ENCODE results near the gene VAV3. TPM values are rescaled to one million over a fixed set of nuclear protein-coding genes. Genes with fewer than 3 reads are reported as not detected.
A peak's percentile ranks its signal among the peaks of the same experiment; 100 is the strongest.

Gene VAV3
- total RNA-seq, 2 experiments from 2014 or later: 2.3 to 8.3 TPM

GRCh38 chr1:107795441-107795840, 169.5 kb downstream of the VAV3 start:
- peak overlapping the region; percentile 39 for H3K4me3 ChIP-seq (ENCODE audit: low read depth, low read length, poor library complexity, severe bottlenecking)
- H4K20me1 ChIP-seq (ENCODE audit: insufficient read depth, low read length): no peaks in the 10 kb centered on the region
- peak overlapping the region; percentile 68 for H3K27ac ChIP-seq (ENCODE audit: low read depth, low read length, poor library complexity, severe bottlenecking)
- intact Hi-C loops (cut with micrococcal nuclease; ENCODE audit: unreplicated experiment): no loop called here
- TF ChIP-seq, protein P1, sequence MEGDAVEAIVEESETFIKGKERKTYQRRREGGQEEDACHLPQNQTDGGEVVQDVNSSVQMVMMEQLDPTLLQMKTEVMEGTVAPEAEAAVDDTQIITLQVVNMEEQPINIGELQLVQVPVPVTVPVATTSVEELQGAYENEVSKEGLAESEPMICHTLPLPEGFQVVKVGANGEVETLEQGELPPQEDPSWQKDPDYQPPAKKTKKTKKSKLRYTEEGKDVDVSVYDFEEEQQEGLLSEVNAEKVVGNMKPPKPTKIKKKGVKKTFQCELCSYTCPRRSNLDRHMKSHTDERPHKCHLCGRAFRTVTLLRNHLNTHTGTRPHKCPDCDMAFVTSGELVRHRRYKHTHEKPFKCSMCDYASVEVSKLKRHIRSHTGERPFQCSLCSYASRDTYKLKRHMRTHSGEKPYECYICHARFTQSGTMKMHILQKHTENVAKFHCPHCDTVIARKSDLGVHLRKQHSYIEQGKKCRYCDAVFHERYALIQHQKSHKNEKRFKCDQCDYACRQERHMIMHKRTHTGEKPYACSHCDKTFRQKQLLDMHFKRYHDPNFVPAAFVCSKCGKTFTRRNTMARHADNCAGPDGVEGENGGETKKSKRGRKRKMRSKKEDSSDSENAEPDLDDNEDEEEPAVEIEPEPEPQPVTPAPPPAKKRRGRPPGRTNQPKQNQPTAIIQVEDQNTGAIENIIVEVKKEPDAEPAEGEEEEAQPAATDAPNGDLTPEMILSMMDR (conservative IDR thresholded peaks at IDR 0.05; ENCODE audit: low read length): no peak
- no peak for TF ChIP-seq EZH2phosphoT487 (IDR thresholded peaks at IDR 0.05; ENCODE audit: borderline replicate concordance, low read depth, low read length)
- ChIA-PET POLR2A (interaction anchor here (0.6 to 2.9 kb wide), 18 partner anchors 7 to 885 kb away, joined by 3 to 17 read pairs (median 4); no protein-coding TSS in a partner anchor), CTCF (ENCODE audit: unreplicated experiment) (interaction anchor here (0.7 to 1.0 kb wide), 4 partner anchors 49 to 252 kb away, joined by 3 to 4 read pairs (median 3); no protein-coding TSS in a partner anchor)
- peak overlapping the region; percentile 96 for H2AFZ ChIP-seq (ENCODE audit: low read length)
- H3K36me3 ChIP-seq (ENCODE audit: insufficient read depth, low read length): no peaks in the 10 kb centered on the region; the same call in 1 of the 2 replicates
- peaks cover 7% of the 10 kb centered on the region; the same call in 1 of the 2 replicates for H3K9me3 ChIP-seq (ENCODE audit: low read length)
- H3K4me1 ChIP-seq (ENCODE audit: insufficient read depth, low read length, poor library complexity, severe bottlenecking): peaks cover 55% of the 10 kb centered on the region
- no peaks in the 10 kb centered on the region for H3K9me2 ChIP-seq (ENCODE audit: insufficient read depth, low read length)
- DNase-seq (ENCODE audit: low spot score): peak; percentile 51
- no TSS peak for BruUV-seq (replicated peaks)
- peak overlapping the region; percentile 72 for H3K4me2 ChIP-seq (ENCODE audit: low read length)
- H3K79me2 ChIP-seq (ENCODE audit: insufficient read depth, low read depth, low read length): no peaks in the 10 kb centered on the region

DNA sequence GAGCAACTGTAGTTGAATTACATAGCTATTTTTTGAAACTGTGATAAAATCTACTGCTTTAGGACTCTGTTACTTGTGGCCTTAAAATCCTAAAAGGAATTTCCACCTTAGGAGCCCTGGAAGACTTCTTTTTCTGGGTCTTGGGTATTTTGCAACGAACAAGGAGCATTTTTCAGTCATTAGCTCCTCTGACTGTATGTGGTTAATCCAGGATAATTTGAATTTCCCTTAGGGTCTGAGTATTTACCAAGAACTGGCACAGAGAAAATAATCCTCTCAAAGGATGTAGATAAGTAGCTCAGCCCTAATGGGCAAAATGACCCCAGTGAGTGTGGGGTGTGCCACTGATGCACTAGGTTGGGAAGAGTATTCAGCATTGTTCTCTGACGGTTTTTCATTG, 170.4 kb downstream of the VAV3 start:
- Histone ChIP-seq H4K20me1 (ENCODE audit: insufficient read depth, low read length) (no peaks in the 10 kb centered on the region), H3K9me3 (ENCODE audit: low read length) (no peaks in the 10 kb centered on the region), H3K79me2 (ENCODE audit: insufficient read depth, low read depth, low read length) (no peaks in the 10 kb centered on the region), H3K27ac (ENCODE audit: low read depth, low read length, poor library complexity, severe bottlenecking) (peak overlapping the region; percentile 68), H3K4me3 (ENCODE audit: low read depth, low read length, poor library complexity, severe bottlenecking) (no peak overlapping the region), H3K4me1 (ENCODE audit: insufficient read depth, low read length, poor library complexity, severe bottlenecking) (peaks cover 55% of the 10 kb centered on the region), H3K36me3 (ENCODE audit: insufficient read depth, low read length) (no peaks in the 10 kb centered on the region), H3K9me2 (ENCODE audit: insufficient read depth, low read length) (no peaks in the 10 kb centered on the region), H3K4me2 (ENCODE audit: low read length) (peak overlapping the region; percentile 72; the same call in 1 of the 2 replicates), H2AFZ (ENCODE audit: low read length) (peak overlapping the region; percentile 96; the same call in 1 of the 2 replicates)
- no TSS peak for BruUV-seq (replicated peaks)
- ChIA-PET POLR2A (interaction anchor here (0.5 to 2.9 kb wide), 21 partner anchors 8 to 363 kb away, joined by 3 to 17 read pairs (median 4); no protein-coding TSS in a partner anchor), CTCF (ENCODE audit: unreplicated experiment) (interaction anchor here (1.0 kb wide), 1 partner anchor 12 kb away, joined by 3 read pairs; no protein-coding TSS in a partner anchor)
- intact Hi-C loops (cut with micrococcal nuclease; ENCODE audit: unreplicated experiment): no loop called here
- TF ChIP-seq, protein P1 (conservative IDR thresholded peaks at IDR 0.05; ENCODE audit: low read length): no peak
- TF ChIP-seq EZH2phosphoT487 (IDR thresholded peaks at IDR 0.05; ENCODE audit: borderline replicate concordance, low read depth, low read length): no peak
- no peak for DNase-seq (ENCODE audit: low spot score)

DNA sequence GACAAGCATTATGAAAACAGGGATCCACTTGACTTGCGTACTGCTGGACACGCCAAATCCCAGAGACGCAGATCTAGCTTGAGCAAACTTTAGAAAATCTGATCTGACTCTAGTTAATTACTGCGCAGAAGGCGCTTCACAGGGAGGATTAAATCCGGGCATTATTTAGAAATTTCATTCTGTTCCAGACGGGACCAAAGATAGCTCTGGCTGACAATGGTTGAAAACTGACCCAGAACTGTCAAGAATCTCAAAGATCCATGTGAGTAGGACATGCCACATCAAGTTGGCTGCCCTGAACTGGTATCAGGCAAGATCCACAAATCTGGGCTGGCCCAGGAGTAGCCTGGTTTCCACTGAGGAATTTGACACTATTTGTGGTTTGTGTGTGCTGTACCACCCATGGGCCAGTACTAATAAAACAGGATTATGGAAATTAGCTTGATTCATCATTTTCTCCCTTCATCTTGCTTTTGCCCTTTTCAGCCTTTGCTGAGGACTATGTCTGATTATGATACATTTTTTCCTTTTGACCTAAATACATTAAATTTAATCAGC, 171.0 kb downstream of the VAV3 start:
- Histone ChIP-seq H3K27ac (ENCODE audit: low read depth, low read length, poor library complexity, severe bottlenecking) (no peak overlapping the region), H4K20me1 (ENCODE audit: insufficient read depth, low read length) (no peaks in the 10 kb centered on the region), H3K4me1 (ENCODE audit: insufficient read depth, low read length, poor library complexity, severe bottlenecking) (peaks cover 53% of the 10 kb centered on the region), H3K79me2 (ENCODE audit: insufficient read depth, low read depth, low read length) (no peaks in the 10 kb centered on the region), H3K9me3 (ENCODE audit: low read length) (no peaks in the 10 kb centered on the region), H3K4me2 (ENCODE audit: low read length) (peak overlapping the region; percentile 72; the same call in 1 of the 2 replicates), H3K36me3 (ENCODE audit: insufficient read depth, low read length) (no peaks in the 10 kb centered on the region), H3K4me3 (ENCODE audit: low read depth, low read length, poor library complexity, severe bottlenecking) (no peak overlapping the region), H3K9me2 (ENCODE audit: insufficient read depth, low read length) (no peaks in the 10 kb centered on the region), H2AFZ (ENCODE audit: low read length) (no peak overlapping the region; the same call in 1 of the 2 replicates)
- no peak for DNase-seq (ENCODE audit: low spot score)
- no peak for TF ChIP-seq EZH2phosphoT487 (IDR thresholded peaks at IDR 0.05; ENCODE audit: borderline replicate concordance, low read depth, low read length)
- TF ChIP-seq, protein P1 (conservative IDR thresholded peaks at IDR 0.05; ENCODE audit: low read length): no peak
- intact Hi-C loops (cut with micrococcal nuclease; ENCODE audit: unreplicated experiment): no loop called here
- ChIA-PET CTCF (ENCODE audit: unreplicated experiment) (interaction anchor here (1.0 kb wide), 1 partner anchor 11 kb away, joined by 3 read pairs; no protein-coding TSS in a partner anchor), POLR2A (interaction anchor here (0.6 to 2.9 kb wide), 22 partner anchors 8 to 1731 kb away, joined by 3 to 17 read pairs (median 4); no protein-coding TSS in a partner anchor)
- BruUV-seq (replicated peaks): no TSS peak

Data from OCI-LY7 (cell line).